Measurements from ENCODE around the gene PDE4B.

GRCh38 chr1:66292305-66292704 lies 499.6 kb downstream of the PDE4B start:
- TF ChIP-seq POLR2A (IDR thresholded peaks at IDR 0.05; ENCODE audit: low read length) (no peak), GATA1 (IDR thresholded peaks at IDR 0.05; ENCODE audit: low read depth, low read length) (no peak)

All from erythroblast (primary cell).